Loucy (cell line): ENCODE data around the gene KLHL40.

Experiments used
- H2AFZ ChIP-seq: fragments of 200-600 bp; sonication (generic); 2 replicates; pipeline ENCODE4 v1.6.0; 2016; ENCODE audit warnings: antibody characterized with exemption, mild to moderate bottlenecking, low read length, moderate library complexity
- H3F3A ChIP-seq: fragments of 200-600 bp; 2 replicates; pipeline ENCODE4 v1.6.0; 2016; ENCODE audit warnings: antibody characterized with exemption, low read depth, mild to moderate bottlenecking
- H3K27me3 ChIP-seq: fragments of 200-600 bp; sonication (generic); 2 replicates; pipeline ENCODE4 v1.6.1; 2014; ENCODE audit warnings: low read length, mild to moderate bottlenecking; ENCODE audit not compliant: insufficient read depth, poor library complexity, severe bottlenecking
- H3K36me3 ChIP-seq: fragments of 200-600 bp; sonication (generic); 2 replicates; pipeline ENCODE4 v1.6.1; 2016; ENCODE audit warnings: low read length; ENCODE audit not compliant: insufficient read depth
- H3K4me1 ChIP-seq: fragments of 200-600 bp; sonication (generic); 2 replicates; pipeline ENCODE4 v1.5.1; 2014; ENCODE audit warnings: low read length, mild to moderate bottlenecking; ENCODE audit not compliant: insufficient read depth, poor library complexity, severe bottlenecking
- H3K4me2 ChIP-seq: fragments of 200-600 bp; sonication (generic); 2 replicates; pipeline ENCODE4 v1.6.0; 2014; ENCODE audit warnings: antibody characterized with exemption, low read length, low read depth, mild to moderate bottlenecking; ENCODE audit not compliant: poor library complexity, severe bottlenecking
- H3K4me3 ChIP-seq: fragments of 200-600 bp; sonication (generic); 2 replicates; pipeline ENCODE4 v1.5.1; 2014; ENCODE audit warnings: low read length, mild to moderate bottlenecking, mixed read lengths; ENCODE audit not compliant: poor library complexity, severe bottlenecking
- H3K79me2 ChIP-seq: fragments of 200-600 bp; sonication (generic); 2 replicates; pipeline ENCODE4 v1.6.1; 2014; ENCODE audit warnings: low read length; ENCODE audit not compliant: insufficient read depth
- H3K9ac ChIP-seq: fragments of 200-600 bp; sonication (generic); 2 replicates; pipeline ENCODE4 v1.6.0; 2014; ENCODE audit warnings: mild to moderate bottlenecking, low read depth, low read length, moderate library complexity; ENCODE audit not compliant: poor library complexity, severe bottlenecking
- H3K9me2 ChIP-seq: fragments of 200-600 bp; sonication (generic); replicated peaks from 2 replicates; pipeline ENCODE4 v1.6.1; 2016; ENCODE audit warnings: low read depth, low read length, mixed read lengths
- H3K9me3 ChIP-seq: fragments of 200-600 bp; sonication (generic); 2 replicates; pipeline ENCODE4 v1.6.1; 2014; ENCODE audit warnings: mild to moderate bottlenecking, antibody characterized with exemption, low read length, low read depth; ENCODE audit not compliant: insufficient read depth
- H4K20me1 ChIP-seq: fragments of 200-600 bp; sonication (generic); 2 replicates; pipeline ENCODE4 v1.6.0; 2014; ENCODE audit warnings: antibody characterized with exemption, low read length, mild to moderate bottlenecking; ENCODE audit not compliant: insufficient read depth, poor library complexity, severe bottlenecking
- EZH2phosphoT487 ChIP-seq: fragments of 200-600 bp; IDR thresholded peaks from 2 replicates; pipeline ENCODE4 v1.6.1; 2018; ENCODE audit warnings: antibody characterized with exemption, mild to moderate bottlenecking, moderate library complexity, borderline replicate concordance
- TF ChIP-seq, protein P1 (sequence below): fragments of 200-600 bp; sonication (generic); conservative IDR thresholded peaks from 2 replicates; pipeline ENCODE4 v1.5.1; 2014; ENCODE audit warnings: mild to moderate bottlenecking, antibody characterized with exemption, low read length

Gene KLHL40

DNA sequence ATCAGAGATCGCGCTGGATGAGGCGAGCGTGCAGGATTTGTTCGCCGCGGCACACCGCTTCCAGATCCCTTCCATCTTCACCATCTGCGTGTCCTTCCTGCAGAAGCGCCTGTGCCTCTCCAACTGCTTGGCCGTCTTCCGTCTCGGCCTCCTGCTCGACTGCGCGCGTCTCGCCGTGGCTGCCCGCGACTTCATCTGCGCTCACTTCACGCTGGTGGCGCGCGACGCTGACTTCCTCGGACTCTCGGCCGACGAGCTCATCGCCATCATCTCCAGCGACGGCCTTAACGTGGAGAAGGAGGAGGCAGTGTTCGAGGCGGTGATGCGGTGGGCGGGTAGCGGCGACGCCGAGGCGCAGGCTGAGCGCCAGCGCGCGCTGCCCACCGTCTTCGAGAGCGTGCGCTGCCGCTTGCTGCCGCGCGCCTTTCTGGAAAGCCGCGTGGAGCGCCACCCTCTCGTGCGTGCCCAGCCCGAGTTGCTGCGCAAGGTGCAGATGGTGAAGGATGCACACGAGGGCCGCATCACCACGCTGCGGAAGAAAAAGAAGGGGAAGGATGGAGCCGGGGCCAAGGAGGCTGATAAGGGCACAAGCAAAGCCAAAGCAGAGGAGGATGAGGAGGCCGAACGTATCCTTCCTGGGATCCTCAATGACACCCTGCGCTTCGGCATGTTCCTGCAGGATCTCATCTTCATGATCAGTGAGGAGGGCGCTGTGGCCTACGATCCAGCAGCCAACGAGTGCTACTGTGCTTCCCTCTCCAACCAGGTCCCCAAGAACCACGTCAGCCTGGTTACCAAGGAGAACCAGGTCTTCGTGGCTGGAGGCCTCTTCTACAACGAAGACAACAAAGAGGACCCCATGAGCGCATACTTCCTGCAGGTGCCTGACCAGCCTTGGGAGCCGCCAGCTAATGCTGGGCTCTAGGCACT, 819 bp downstream of the KLHL40 start:
- no peaks in the 10 kb centered on the region for H3K36me3 ChIP-seq
- no peak overlapping the region for H3K4me3 ChIP-seq
- no peak overlapping the region for H3K9ac ChIP-seq
- H4K20me1 ChIP-seq: no peaks in the 10 kb centered on the region
- H3K9me3 ChIP-seq: no peaks in the 10 kb centered on the region
- H3K9me2 ChIP-seq: no peaks in the 10 kb centered on the region
- no peak for TF ChIP-seq EZH2phosphoT487
- TF ChIP-seq, protein P1, sequence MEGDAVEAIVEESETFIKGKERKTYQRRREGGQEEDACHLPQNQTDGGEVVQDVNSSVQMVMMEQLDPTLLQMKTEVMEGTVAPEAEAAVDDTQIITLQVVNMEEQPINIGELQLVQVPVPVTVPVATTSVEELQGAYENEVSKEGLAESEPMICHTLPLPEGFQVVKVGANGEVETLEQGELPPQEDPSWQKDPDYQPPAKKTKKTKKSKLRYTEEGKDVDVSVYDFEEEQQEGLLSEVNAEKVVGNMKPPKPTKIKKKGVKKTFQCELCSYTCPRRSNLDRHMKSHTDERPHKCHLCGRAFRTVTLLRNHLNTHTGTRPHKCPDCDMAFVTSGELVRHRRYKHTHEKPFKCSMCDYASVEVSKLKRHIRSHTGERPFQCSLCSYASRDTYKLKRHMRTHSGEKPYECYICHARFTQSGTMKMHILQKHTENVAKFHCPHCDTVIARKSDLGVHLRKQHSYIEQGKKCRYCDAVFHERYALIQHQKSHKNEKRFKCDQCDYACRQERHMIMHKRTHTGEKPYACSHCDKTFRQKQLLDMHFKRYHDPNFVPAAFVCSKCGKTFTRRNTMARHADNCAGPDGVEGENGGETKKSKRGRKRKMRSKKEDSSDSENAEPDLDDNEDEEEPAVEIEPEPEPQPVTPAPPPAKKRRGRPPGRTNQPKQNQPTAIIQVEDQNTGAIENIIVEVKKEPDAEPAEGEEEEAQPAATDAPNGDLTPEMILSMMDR: no peak
- H3K27me3 ChIP-seq: no peaks in the 10 kb centered on the region
- no peaks in the 10 kb centered on the region for H3K4me1 ChIP-seq
- no peak overlapping the region for H3K4me2 ChIP-seq
- H3K79me2 ChIP-seq: no peaks in the 10 kb centered on the region
- no peaks in the 10 kb centered on the region for H3F3A ChIP-seq
- H2AFZ ChIP-seq: no peak overlapping the region

GRCh38 chr3:42686832-42687650, 1.7 kb downstream of the KLHL40 start:
- Histone ChIP-seq H2AFZ (no peak overlapping the region), H3K9me2 (no peaks in the 10 kb centered on the region), H3K36me3 (no peaks in the 10 kb centered on the region), H3K9me3 (no peaks in the 10 kb centered on the region), H3K4me2 (no peak overlapping the region), H3K79me2 (no peaks in the 10 kb centered on the region), H3K9ac (no peak overlapping the region), H3F3A (no peaks in the 10 kb centered on the region), H3K27me3 (no peaks in the 10 kb centered on the region), H4K20me1 (no peaks in the 10 kb centered on the region), H3K4me1 (no peaks in the 10 kb centered on the region), H3K4me3 (no peak overlapping the region)
- no peak for TF ChIP-seq EZH2phosphoT487
- TF ChIP-seq, protein P1: no peak

- Histone ChIP-seq H3K36me3 (no peaks in the 10 kb centered on the region), H2AFZ (no peak overlapping the region), H3F3A (no peaks in the 10 kb centered on the region), H3K9ac (no peak overlapping the region), H3K27me3 (no peaks in the 10 kb centered on the region), H3K4me1 (no peaks in the 10 kb centered on the region), H3K4me3 (no peak overlapping the region), H3K79me2 (no peaks in the 10 kb centered on the region), H3K4me2 (no peak overlapping the region), H3K9me2 (no peaks in the 10 kb centered on the region), H4K20me1 (no peaks in the 10 kb centered on the region), H3K9me3 (no peaks in the 10 kb centered on the region)
- TF ChIP-seq, protein P1: no peak
- no peak for TF ChIP-seq EZH2phosphoT487
Measured at GRCh38 chr3:42688016-42688415, 2.7 kb downstream of the KLHL40 start.
